LNCaP clone FGC (cell line): ENCODE measurements around the gene ACER3.

Experiments
- DNase-seq: peaks from one replicate; pipeline ENCODE4 v3.0.0-alpha.2; 2011; ENCODE audit warnings: low read depth
- H3K4me3 ChIP-seq: 2 replicates; pipeline ENCODE4 v1.5.1; 2011; ENCODE audit warnings: mild to moderate bottlenecking, low read depth, low read length, control low read depth
- TF ChIP-seq, protein P1 (sequence below): IDR thresholded peaks from 2 replicates; pipeline ENCODE4 v1.5.1; 2012; ENCODE audit warnings: mild to moderate bottlenecking; ENCODE audit not compliant: control insufficient read depth, insufficient read depth; ENCODE audit errors: extremely low read depth

Gene ACER3

GRCh38 chr11:77019976-77020595 lies 159.4 kb downstream of the ACER3 start:
- TF ChIP-seq, protein P1, sequence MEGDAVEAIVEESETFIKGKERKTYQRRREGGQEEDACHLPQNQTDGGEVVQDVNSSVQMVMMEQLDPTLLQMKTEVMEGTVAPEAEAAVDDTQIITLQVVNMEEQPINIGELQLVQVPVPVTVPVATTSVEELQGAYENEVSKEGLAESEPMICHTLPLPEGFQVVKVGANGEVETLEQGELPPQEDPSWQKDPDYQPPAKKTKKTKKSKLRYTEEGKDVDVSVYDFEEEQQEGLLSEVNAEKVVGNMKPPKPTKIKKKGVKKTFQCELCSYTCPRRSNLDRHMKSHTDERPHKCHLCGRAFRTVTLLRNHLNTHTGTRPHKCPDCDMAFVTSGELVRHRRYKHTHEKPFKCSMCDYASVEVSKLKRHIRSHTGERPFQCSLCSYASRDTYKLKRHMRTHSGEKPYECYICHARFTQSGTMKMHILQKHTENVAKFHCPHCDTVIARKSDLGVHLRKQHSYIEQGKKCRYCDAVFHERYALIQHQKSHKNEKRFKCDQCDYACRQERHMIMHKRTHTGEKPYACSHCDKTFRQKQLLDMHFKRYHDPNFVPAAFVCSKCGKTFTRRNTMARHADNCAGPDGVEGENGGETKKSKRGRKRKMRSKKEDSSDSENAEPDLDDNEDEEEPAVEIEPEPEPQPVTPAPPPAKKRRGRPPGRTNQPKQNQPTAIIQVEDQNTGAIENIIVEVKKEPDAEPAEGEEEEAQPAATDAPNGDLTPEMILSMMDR = no peak
- peak; percentile 84 for DNase-seq

DNA sequence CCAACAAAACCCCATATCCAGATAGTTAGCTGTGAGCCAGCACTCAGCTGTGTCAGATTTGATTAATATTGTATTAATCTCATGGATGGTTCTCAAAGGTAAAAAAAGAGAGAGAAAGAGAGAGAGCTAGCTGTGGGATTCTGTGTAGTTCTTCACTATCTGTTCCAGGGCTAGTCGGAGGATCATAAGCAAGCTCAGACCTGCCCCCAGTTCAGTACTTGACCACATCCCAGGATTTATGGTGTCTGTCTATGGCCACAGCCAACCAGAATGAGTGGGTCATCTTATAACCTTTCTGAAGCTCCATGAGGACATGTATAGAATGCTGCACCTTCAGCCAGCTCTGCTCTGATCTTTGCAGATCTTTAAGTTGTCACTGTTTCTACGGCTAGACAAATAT lies 160.0 kb downstream of the ACER3 start:
- no peak for DNase-seq
- H3K4me3 ChIP-seq = no peak overlapping the region
- TF ChIP-seq, protein P1 = no peak

More at GRCh38 chr11:77019976-77020595, 159.4 kb downstream of the ACER3 start:
- H3K4me3 ChIP-seq = no peak overlapping the region

DNA sequence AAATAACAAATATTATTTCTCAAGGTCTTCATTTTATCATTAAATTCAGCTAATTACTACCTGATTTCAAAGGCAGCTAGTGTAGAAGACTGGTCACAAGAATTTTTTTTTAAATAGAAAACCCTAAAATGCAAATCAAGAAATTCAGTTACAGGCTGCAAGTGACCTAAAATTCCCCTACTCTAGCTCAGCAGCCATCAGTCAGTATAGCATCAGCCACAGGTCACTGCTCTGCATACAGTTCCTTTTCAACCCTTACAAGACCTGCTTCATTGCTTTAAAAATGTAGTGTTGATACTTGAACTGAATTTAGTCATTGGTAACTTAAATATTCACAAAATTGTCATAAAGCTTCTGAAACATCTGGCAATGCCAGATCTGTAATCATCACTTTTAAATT lies 164.0 kb downstream of the ACER3 start:
- H3K4me3 ChIP-seq = no peak overlapping the region
- no peak for DNase-seq
- TF ChIP-seq, protein P1 = no peak

DNA sequence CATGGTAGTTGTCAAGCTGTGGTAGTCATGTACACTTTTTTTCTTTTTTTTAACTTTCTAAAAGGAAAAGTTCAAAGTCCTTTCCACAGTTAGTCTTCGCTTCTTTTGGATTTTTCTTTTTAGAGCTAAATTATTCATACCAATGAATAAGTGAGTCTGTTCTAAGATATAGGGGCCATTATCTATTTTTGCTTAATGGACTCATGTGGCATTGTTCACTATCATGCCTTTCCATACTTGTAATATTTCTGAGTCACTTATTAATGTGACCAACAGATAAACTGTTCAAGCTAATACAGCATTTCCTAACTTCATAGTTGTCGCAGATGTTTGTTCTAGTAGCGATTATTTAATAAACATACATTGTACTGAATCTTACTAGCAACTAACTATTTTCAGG lies 165.5 kb downstream of the ACER3 start:
- TF ChIP-seq, protein P1 = no peak
- no peak for DNase-seq
- H3K4me3 ChIP-seq = no peak overlapping the region

- no peak overlapping the region for H3K4me3 ChIP-seq
- DNase-seq = no peak
- TF ChIP-seq, protein P1 = no peak
These were observed 166.0 kb downstream of the ACER3 start for GRCh38 chr11:77026743-77027142.

DNA sequence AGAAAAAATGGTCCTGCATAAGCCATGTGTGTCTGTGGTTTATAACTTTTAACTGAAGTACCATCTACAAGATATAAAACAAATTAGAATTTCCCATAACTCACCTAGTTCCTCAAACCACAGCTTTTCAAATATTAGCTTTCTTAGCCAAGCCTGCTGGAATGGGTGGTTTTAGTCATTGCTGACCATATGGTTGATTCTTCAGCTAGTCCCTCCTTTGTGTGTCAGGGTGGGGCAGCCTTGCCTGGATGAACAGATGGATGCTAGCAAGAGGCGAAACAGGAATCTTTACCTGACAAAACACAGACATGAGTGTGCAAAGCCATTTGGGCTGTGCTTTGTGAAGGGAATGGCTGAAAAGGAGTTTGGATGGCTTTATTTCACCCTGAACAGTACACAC lies 166.6 kb downstream of the ACER3 start:
- DNase-seq = no peak
- TF ChIP-seq, protein P1 = no peak
- H3K4me3 ChIP-seq = no peak overlapping the region

DNA sequence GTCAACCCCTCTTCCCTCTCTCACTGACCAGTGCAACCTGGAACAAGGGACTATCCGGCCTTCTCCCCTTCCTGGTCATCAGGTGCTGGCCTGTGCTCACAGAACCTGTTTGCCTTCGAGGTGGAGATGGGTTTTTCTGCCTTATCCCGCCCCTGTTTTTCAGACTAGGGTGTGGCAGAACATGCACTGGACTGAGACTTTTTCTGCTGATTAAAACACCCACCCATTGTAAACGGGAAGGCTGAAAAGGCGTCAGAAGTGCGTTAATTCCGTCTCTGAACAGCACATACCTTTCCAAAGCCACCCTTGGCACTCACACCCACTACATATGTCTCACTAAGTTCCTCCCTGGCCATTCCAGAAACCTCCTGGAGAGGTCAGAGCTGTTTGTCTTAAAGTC lies 169.1 kb downstream of the ACER3 start:
- DNase-seq = no peak

More for the DNA sequence above, 169.1 kb downstream of the ACER3 start:
- TF ChIP-seq, protein P1 = no peak
- no peak overlapping the region for H3K4me3 ChIP-seq
